ENCODE data around the gene IGSF21.

The IGSF21 gene

GRCh38 chr1:18205319-18205718 is 97.7 kb downstream of the IGSF21 start:
- TF ChIP-seq CTCF (IDR thresholded peaks at IDR 0.05; ENCODE audit: low read depth, low read length): no peak
- H3K4me3 ChIP-seq (replicated peaks in 1 of 2; ENCODE audit: low read depth in 2 of 2, low read length in 2 of 2): no peak overlapping the region
- DNase-seq (ENCODE audit: low read depth in 2 of 2): no peak

DNA sequence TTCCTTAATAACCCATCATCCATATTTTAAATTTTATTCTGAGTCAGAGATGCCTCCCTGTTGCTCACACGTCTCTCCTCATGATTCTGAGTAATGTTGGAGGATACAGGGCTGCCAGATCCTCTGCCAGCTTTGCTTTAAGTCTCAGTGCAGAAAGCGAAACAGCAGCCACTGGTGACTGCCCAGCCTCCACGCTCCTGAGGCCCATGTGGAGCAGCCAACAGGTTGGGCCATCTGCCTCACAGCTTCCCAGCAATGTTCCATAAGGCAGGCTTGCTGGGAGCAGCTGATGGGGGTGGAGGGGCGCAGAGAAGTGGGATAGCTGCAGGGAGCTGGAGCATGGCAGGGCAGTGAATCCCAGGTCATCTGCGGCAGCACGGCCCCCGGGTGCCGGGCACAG is 104.2 kb downstream of the IGSF21 start:
- DNase-seq (ENCODE audit: low read depth in 2 of 2): no peak
- TF ChIP-seq CTCF (IDR thresholded peaks at IDR 0.05; ENCODE audit: low read depth, low read length): no peak
- H3K4me3 ChIP-seq (replicated peaks in 1 of 2; ENCODE audit: low read depth in 2 of 2, low read length in 2 of 2): no peak overlapping the region

GRCh38 chr1:18217398-18218043 is 109.9 kb downstream of the IGSF21 start:
- DNase-seq (ENCODE audit: low read depth in 2 of 2): peak; percentile 4 to 5
- no peak overlapping the region for H3K4me3 ChIP-seq (replicated peaks in 1 of 2; ENCODE audit: low read depth in 2 of 2, low read length in 2 of 2)
- peak; percentile 19 for TF ChIP-seq CTCF (IDR thresholded peaks at IDR 0.05; ENCODE audit: low read depth, low read length)

DNA sequence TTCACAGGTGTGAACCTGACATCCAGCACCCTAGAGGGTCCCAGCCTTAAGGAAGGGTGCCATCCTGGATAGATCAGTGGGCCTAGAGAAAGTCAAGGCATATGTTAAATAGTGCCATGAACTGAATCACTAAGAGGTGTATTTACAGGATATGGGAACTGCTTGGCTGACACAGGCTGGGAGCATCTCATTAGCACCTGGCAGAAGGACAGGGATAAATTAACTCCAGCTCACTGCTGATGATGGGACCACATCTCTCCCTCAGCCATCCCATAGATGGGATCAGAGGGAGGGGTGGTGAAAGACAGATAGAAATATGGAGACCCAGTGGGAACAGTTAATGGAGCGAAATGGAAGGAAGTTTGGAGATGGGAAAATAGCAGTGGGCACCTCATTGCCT is 122.0 kb downstream of the IGSF21 start:
- no peak overlapping the region for H3K4me3 ChIP-seq (replicated peaks in 1 of 2; ENCODE audit: low read depth in 2 of 2, low read length in 2 of 2)
- no peak for TF ChIP-seq CTCF (IDR thresholded peaks at IDR 0.05; ENCODE audit: low read depth, low read length)
- DNase-seq (ENCODE audit: low read depth in 2 of 2): no peak

DNA sequence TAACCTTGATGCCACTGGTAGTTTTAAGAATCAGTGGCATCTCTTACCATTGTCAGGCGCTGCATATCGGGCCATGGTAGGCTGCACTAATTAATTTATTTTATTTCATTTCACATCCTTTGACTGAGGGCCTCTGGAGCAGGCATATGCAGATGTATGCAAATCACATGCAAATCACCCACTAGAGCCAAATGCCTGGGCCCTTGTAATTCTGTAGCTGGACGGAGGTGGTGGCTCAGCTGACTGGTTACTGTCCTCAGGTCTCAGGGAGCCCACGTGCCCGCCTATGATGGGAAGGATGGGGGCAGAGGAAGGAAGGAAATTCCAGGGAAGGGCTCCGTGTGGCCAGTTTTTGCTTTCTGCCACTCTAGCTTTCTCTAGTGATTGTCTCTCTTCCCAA is 122.7 kb downstream of the IGSF21 start:
- H3K4me3 ChIP-seq (replicated peaks in 1 of 2; ENCODE audit: low read depth in 2 of 2, low read length in 2 of 2): no peak overlapping the region
- no peak for DNase-seq (ENCODE audit: low read depth in 2 of 2)
- no peak for TF ChIP-seq CTCF (IDR thresholded peaks at IDR 0.05; ENCODE audit: low read depth, low read length)

DNA sequence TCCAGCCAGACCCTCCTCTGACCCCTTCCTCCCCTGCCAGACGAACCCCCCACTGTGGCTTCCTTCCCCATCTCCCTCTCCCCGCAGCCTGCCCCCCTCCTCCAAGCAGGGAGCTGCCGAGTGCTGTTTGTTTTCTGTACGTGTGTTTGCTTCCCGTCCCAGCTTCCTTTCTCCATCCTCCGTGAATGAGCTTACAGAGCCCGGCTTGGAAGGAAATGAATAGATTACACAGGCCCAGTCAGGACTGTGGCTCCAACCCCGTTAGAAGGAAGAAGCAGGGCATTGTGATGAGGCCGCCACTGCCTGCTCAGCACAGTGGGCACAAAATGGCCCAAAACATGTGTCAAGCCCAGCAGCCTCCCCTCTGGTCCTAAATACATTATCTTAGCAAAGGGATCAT is 123.2 kb downstream of the IGSF21 start:
- no peak overlapping the region for H3K4me3 ChIP-seq (replicated peaks in 1 of 2; ENCODE audit: low read depth in 2 of 2, low read length in 2 of 2)
- TF ChIP-seq CTCF (IDR thresholded peaks at IDR 0.05; ENCODE audit: low read depth, low read length): no peak
- no peak for DNase-seq (ENCODE audit: low read depth in 2 of 2)

- DNase-seq (ENCODE audit: low read depth in 2 of 2): peak in 1 of 2 donors; percentile 5
- TF ChIP-seq CTCF (IDR thresholded peaks at IDR 0.05; ENCODE audit: low read depth, low read length): peak; percentile 42
- no peak overlapping the region for H3K4me3 ChIP-seq (replicated peaks in 1 of 2; ENCODE audit: low read depth in 2 of 2, low read length in 2 of 2)
These were observed 124.5 kb downstream of the IGSF21 start for GRCh38 chr1:18232052-18232451.

Data from cardiac fibroblast (primary cell).